ELF-1 (cell line): ENCODE data around the gene LTK.

Source experiments
- DNase-seq: peaks from one replicate; pipeline ENCODE4 v3.0.0-alpha.2; 2016; ENCODE audit warnings: low read depth, low spot score

LTK gene

GRCh38 chr15:41498657-41499056 lies 15.0 kb downstream of the LTK start:
- DNase-seq: no peak

GRCh38 chr15:41495736-41496599 lies 17.7 kb downstream of the LTK start:
- DNase-seq: peak; percentile 73

DNA sequence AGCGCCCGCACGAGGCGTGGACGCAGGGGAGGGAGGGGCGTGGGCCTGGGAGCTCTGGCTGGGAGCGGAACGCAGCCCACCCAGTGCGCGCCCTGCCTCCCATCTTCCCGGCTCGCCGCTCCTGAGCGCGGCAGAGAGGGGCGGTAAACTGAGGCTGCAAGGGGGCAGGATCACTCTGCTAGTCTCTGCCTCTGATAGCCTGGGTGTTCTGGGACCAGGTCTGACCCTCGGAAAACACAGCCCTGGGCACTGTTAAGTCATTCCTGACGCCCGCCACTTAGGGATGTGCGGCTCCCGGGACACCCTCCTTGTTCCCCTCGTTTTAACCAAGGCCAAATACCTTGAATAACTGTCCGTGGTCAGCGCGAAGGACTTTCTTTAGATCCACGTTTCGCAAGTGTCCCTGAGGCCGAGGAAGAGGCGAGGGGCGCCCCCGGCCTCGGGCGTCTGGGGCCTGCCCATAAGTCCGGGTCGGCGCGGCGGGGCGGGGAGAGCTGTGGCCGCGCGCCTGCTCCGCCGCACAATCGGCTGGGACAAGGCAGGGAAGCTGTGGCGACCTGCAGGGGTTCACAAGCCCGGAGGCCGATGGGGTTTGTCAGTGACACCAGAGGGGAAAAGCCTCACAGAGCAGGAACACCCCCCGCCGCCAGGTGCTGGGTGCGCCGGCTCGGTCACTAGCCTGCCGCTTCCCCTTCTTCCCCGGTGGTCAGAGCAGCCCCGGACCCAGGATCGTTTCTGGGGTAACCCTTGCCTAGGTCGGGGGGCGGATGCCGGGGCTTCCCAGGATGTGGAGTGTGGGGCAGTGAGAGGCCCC lies 18.5 kb downstream of the LTK start:
- peak; percentile 41 for DNase-seq

DNA sequence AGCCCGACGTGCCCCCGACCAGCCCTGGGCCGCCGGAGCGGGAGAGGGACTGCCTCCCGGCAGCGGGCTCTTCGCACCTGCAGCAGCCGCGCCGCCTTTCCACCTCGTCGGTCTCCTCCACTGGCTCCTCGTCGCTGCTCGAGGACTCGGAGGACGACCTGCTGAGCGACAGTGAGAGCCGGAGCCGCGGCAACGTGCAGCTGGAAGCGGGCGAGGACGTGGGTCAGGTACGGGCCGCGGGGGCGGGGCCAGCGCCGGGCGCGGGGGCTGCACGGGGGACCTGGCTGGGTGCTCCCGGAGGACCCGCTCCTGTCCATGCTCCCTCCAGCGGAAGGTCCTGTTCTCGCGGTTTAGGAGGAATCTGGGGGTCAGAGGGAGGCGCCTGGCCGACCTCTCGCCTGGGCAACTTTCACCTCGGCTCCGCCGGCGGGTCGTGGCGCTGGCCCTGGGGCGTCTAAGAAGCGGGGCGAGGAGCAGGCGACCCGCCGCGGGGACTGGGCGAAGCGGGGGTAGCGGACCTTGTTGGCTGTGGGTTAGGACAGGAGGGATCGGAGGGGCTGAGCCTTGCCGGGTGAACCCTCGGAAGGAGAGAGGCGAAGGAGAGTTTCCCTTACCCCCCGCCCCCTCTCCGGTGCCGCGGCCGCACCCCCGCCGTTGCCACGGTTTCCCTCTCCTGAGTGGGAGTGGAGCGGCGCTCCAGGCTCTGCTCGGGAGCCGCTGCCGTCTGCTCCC lies 19.3 kb downstream of the LTK start:
- DNase-seq: peak; percentile 43

- DNase-seq: no peak
Measured at GRCh38 chr15:41493902-41494189, 19.8 kb downstream of the LTK start.

DNA sequence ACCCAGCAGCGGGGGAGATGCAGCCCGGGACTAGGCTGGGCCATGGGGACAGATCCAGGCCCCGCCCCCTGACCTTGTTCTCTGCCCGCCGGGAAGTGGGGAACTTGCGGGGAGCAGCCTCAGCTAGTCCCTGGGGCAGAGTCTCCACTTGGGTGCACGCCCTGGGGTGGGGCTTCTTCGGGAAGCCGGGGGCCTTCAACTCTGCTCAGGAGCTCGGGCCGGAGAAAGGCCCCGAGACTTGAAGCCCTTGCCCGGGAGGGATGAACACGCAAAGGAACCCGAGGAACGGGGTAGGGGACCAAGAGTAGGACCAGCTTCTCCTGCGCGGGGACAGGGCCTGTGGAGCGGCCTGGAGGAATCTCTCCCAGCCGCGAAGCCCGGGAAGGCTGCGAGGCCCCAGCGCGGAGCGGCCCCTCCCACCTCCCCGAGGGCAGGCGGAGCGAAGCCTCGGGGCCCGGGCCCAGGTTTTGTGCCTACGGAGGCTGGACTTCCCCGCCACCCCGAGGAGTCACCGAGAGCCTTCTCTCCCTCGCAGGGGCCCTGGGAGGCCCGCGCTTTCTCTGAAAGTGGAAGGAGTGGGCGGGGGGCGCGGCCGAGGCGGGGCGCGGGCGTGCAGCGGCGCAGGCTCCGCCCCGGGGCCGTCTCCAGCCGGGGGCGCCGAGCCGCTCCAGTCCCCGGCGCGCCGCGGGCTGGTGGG lies 20.3 kb downstream of the LTK start, which contains the start of gene ITPKA:
ITPKA (plus strand) TSS at position 670 of the 697 bp plus-strand sequence. CDS start 54 bp downstream, outside the sequence.
- DNase-seq: peak; percentile 68

DNA sequence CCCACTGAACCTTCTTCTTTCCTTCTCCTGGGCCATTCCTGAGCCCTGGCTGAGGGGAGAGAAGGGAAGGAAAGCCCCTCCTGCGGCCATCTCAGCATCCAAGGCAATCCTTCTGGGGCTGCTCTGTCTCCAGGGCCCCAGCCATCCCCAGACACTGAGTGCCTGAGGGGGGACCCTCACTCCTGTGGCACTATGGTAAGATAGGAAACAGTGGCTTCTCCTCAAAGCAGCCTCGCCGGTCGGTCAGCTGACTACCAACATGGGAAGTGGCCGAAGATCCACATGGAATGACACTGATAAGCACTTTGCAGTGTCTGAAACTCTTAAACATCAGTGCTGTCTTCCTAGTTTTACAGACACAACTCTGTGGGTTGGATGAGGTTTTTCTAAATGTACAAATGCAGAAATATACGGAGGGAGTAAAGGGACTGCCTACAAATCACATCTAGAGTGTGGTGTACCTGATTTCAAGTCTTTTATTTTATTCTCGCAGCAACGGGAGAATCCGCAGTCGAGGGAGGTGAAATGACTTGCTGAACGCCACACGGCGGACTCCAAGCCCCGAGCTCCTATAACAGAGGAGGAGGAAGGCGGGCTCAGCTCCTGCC lies 20.9 kb downstream of the LTK start:
- DNase-seq: no peak

DNA sequence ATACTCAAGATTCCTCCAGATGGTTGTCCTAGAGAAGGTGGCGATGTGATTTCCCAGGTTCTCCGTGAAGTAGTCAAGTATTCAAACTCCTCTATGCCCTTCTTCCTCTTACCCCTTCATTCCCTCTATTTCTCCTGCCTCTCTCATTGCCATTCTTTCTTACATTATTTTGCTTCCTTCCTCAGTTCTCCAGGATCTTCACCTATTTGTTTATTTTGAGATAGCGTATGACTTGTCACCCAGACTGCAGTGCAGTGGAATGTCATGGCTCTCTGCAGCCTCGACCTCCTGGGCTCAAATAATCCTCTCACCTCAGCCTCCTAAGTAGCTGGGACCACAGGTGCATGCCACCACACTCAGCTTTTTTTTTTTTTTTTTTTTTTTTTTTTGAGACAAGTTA lies 21.7 kb downstream of the LTK start:
- DNase-seq: no peak

DNA sequence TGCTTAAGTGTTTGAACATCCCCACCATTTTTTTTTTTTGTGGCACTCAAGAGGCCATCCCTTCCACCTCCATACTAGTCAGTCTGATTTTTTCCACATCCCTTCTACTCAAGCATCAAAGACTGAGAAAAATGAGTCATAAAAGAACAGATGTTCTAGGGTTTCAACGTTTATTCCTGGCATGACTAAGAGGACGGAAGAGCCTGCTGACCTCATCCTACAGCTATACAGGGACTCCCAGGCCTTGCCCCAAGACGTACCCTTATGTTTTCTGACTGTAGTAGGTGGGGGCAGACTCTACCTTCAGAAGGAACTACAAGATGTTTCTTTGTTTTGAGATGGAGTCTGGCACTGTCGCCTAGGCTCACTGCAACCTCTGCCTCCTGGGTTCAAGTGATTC lies 23.3 kb downstream of the LTK start:
- peak; percentile 21 for DNase-seq

- DNase-seq: no peak
Measured at GRCh38 chr15:41489641-41490040, 24.0 kb downstream of the LTK start.

- DNase-seq: no peak
Measured at GRCh38 chr15:41487802-41488201, 25.8 kb downstream of the LTK start.

GRCh38 chr15:41487381-41487780 lies 26.2 kb downstream of the LTK start:
- no peak for DNase-seq

- no peak for DNase-seq
Measured at GRCh38 chr15:41486286-41486685, 27.3 kb downstream of the LTK start.

DNA sequence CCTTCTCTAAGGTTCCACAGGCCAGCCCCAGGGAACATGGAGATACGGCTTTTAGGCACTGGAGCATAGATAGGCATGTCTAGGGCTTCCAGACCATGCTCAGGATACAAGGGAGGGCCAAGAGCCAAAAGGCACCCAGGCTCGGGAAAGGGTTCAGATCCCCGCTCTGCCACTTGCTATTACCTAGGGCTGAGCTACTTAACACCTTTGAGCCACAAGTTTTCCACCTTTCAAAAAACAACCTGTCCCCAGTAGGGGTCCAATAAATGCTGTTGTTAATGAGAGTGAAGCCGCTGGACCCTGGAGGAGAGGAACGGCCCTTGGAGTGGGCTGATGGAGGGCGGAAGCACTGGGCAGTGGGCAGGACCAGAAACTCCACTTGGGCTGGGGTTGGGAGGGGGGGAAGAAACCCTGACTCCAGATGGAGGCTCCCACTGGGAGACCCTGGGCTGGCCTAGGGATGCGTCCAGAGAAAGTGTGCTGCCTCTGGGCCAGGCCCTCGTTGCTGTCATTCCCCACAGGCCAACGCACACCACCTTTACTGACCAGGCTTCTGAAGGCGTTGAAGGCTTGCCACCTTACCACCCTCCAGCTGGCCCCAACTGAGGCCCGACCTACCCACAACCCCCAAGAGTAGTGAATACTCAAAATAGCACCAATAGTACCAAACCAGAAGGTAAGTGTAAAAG lies 28.5 kb downstream of the LTK start:
- peak; percentile 27 for DNase-seq

GRCh38 chr15:41483519-41483918 lies 30.1 kb downstream of the LTK start:
- no peak for DNase-seq

DNA sequence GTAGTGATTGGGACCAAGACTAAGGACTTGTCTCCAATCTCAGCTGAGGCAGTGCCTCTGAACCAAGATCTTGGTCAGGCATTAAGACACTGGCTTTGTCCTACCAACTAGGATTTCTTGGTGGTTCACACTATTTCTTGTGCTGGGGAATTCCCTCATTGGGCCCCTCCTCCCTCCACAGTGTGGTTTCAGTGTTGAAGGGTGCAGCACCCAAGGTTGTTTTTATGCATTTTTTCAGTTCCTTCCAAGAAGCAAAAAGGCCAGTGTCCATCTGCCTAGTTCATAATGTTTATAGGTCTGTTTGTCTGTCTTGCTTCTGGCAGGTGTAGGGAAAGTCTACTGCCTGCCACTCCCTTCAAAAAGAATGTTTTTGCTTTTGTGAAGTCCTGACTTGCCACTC lies 30.5 kb downstream of the LTK start:
- DNase-seq: no peak

DNA sequence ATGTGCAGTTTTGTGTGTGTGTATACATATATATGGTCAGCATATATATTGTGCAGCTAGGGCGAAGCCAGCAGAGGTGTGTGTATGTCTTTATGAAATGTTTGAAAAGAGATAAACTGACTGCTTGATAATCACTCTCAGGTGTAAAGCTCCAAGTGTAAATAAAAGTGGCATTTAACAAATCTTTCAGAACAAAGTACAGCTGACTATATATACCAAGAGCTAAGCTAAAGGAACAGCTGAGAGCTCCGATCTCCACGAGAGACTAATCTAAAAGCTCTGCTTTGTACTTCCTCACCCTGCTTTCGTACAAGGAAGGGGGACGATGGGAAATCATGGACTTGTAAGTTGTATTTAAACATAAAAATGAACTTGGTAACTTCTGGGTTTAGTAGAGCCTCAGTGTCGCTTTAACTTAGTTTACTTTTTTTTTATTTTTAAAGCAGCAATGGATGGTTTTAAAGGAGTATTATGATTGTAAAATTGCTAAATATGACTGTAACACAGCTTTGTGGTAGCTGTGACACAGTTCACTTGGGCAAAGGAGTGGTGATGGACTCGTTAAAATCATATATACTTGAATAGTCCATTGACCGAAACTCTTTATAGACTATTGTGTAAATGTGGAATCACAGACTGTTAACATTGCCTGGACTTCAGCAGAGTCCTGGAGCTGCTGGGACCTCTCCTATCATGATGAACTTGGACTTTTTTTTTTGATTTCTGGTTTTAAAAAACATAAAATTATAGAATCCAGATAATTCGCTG lies 31.3 kb downstream of the LTK start:
- DNase-seq: no peak

- DNase-seq: no peak
Measured at GRCh38 chr15:41480396-41481140, 33.1 kb downstream of the LTK start.

DNA sequence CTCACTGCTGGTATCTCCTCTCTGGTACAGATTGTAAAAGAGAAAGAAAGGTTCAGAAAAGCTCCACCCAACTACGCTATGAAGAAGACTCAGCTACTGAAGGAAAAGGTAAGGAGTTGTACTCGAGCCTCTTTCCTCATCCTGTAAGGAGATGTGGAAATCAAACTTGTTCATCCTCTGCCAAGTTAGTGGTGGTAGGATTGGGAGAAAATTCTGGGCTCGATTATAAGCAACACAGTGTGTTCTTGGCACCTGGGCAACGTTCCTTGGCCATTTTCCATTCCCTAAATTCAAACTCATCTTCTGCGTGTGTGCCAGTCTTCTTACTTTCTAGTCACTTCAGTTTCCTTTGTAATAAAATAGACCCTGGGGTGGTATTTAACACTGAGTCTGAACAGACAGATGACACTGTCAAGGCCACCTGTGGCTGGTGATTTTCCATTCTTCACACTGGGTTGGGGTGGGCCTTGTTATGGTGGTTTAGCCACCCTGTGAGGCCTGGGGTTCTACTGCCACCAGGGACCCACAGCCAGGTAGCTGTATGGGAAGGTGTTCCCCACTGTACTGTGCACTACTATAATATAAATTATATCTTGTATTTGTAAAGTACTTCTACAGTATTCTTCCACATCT lies 37.1 kb downstream of the LTK start:
- no peak for DNase-seq
